ENCODE measurements around the gene SLFN14.
A peak's percentile ranks its signal among the peaks of the same experiment; 100 is the strongest.

SLFN14 gene

DNA sequence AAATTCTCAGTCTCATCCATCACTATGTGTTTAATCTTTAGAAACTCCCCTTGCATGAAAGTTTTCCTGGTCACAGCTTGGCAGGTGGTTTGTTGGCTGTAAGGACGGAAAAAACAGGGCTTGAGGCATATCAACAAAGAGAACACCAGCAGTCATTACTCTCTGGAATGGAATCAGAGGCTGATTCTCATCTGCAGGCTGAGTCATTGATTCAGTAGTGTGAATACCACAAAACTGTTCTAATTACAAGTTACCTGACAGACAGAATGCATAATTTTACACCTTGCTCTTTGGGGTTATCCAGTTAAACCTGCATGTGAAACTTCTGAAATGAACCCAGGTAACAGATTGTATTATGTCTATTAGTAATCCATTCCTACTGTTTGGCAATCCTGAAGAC lies 11.6 kb downstream of the SLFN14 start:
- TF ChIP-seq, protein P1, sequence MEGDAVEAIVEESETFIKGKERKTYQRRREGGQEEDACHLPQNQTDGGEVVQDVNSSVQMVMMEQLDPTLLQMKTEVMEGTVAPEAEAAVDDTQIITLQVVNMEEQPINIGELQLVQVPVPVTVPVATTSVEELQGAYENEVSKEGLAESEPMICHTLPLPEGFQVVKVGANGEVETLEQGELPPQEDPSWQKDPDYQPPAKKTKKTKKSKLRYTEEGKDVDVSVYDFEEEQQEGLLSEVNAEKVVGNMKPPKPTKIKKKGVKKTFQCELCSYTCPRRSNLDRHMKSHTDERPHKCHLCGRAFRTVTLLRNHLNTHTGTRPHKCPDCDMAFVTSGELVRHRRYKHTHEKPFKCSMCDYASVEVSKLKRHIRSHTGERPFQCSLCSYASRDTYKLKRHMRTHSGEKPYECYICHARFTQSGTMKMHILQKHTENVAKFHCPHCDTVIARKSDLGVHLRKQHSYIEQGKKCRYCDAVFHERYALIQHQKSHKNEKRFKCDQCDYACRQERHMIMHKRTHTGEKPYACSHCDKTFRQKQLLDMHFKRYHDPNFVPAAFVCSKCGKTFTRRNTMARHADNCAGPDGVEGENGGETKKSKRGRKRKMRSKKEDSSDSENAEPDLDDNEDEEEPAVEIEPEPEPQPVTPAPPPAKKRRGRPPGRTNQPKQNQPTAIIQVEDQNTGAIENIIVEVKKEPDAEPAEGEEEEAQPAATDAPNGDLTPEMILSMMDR (IDR thresholded peaks at IDR 0.05; ENCODE audit: insufficient read depth, low read depth, low read length, missing control alignments), result no peak
- H3K4me3 ChIP-seq (ENCODE audit: low read depth, low read length), result no peak overlapping the region
- no peak for DNase-seq (ENCODE audit: low read depth)

- DNase-seq (ENCODE audit: low read depth), result no peak
- H3K4me3 ChIP-seq (ENCODE audit: low read depth, low read length), result no peak overlapping the region
- TF ChIP-seq, protein P1 (IDR thresholded peaks at IDR 0.05; ENCODE audit: insufficient read depth, low read depth, low read length, missing control alignments), result no peak
These were observed 12.3 kb downstream of the SLFN14 start for GRCh38 chr17:35548208-35548810.

GRCh38 chr17:35546487-35546886 lies 14.1 kb downstream of the SLFN14 start:
- no peak overlapping the region for H3K4me3 ChIP-seq (ENCODE audit: low read depth, low read length)
- TF ChIP-seq, protein P1 (IDR thresholded peaks at IDR 0.05; ENCODE audit: insufficient read depth, low read depth, low read length, missing control alignments), result no peak
- DNase-seq (ENCODE audit: low read depth), result no peak

DNA sequence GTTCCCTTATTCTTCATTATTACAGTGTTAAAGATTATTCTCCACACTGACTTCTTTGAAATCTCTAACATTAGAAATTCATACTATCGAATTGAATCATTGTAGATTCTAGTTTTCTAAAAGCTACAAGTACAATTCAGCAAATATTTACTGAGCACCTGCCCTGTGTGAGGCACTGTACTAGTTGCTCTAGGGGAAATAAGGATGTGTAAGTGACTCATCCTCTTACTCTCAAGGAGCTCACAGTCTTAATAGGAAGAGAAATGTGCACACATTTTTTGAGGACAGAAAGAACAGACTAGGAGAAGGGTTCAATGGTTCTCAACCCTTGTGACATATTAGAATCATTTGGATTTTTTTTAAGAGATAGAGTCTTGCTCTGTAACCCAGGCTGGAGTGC lies 15.5 kb downstream of the SLFN14 start:
- no peak for DNase-seq (ENCODE audit: low read depth)
- TF ChIP-seq, protein P1 (IDR thresholded peaks at IDR 0.05; ENCODE audit: insufficient read depth, low read depth, low read length, missing control alignments), result no peak
- H3K4me3 ChIP-seq (ENCODE audit: low read depth, low read length), result no peak overlapping the region

DNA sequence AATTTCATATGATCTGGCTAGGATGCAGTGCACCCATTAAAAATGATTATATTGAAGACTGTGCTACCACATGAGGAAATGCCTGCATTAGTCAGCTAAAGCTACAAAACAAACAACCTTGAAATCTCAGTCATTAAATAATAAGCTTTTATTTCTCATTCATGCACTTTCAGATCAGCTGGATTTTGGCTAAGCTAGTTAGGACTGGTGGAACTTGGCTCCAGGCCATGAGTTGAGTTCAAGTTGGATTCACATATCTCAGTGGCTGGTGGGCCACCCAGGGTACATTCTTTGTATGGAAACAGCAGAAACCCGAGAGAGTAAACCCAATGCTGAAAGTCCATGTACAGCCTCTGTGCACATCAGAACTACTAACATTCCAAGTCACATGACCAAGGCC lies 16.8 kb downstream of the SLFN14 start:
- no peak for DNase-seq (ENCODE audit: low read depth)
- TF ChIP-seq, protein P1 (IDR thresholded peaks at IDR 0.05; ENCODE audit: insufficient read depth, low read depth, low read length, missing control alignments), result no peak
- no peak overlapping the region for H3K4me3 ChIP-seq (ENCODE audit: low read depth, low read length)

GRCh38 chr17:35542990-35543389 lies 17.6 kb downstream of the SLFN14 start:
- TF ChIP-seq, protein P1 (IDR thresholded peaks at IDR 0.05; ENCODE audit: insufficient read depth, low read depth, low read length, missing control alignments), result no peak
- no peak overlapping the region for H3K4me3 ChIP-seq (ENCODE audit: low read depth, low read length)
- no peak for DNase-seq (ENCODE audit: low read depth)

DNA sequence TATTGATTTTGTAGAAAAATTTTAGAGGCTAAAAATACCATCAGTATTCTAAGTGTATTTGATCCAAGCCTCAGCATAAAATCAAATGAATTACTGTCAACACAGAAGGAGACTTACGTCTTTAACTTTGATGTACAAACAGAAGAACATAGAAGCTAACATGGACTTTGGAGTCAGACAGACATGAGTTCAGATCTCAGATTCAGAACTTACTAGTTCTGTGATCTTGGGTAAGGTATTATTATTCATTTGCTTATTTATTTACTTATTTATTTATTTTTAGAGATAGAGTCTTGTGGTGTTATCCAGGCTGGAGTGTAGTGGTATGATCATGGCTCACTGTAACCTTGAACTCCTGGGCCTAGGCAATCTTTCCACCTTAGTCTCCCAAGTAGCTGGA lies 19.2 kb downstream of the SLFN14 start:
- TF ChIP-seq, protein P1 (IDR thresholded peaks at IDR 0.05; ENCODE audit: insufficient read depth, low read depth, low read length, missing control alignments), result no peak
- H3K4me3 ChIP-seq (ENCODE audit: low read depth, low read length), result peak overlapping the region; percentile 79
- no peak for DNase-seq (ENCODE audit: low read depth)

Data from GM12865 (cell line).